ENCODE measurements around the gene LPA. TPM values are rescaled to one million over a fixed set of nuclear protein-coding genes. Genes with fewer than 3 reads are reported as not detected.
"Not testable (repeated sequence)": the region's sequence is repeated elsewhere in the genome, so short reads cannot be mapped to it uniquely, and the experiment has no call there.

The LPA gene
- total and polyA plus RNA-seq, 2 donors (not counting 1 experiment from before 2014, with no cell fraction given): not detected

GRCh38 chr6:160701918-160702680 is 38.0 kb upstream of the LPA start, which contains the start of gene PLG:
PLG (plus strand) TSS chr6:160702244; CDS start chr6:160702305, 61 bp downstream.
- H3K4me1 Mint-ChIP-seq; H4K20me1 ChIP-seq (ENCODE audit: control insufficient read depth, insufficient read depth, low read length, poor library complexity, severe bottlenecking); H2AFZ ChIP-seq (ENCODE audit: insufficient read depth, low read depth, low read length, poor library complexity, severe bottlenecking); H3K27ac Mint-ChIP-seq; H3K4me1 ChIP-seq (ENCODE audit: control insufficient read depth in 2 of 2, insufficient read depth in 2 of 2, low read length in 2 of 2); POLR2A ChIA-PET; H3K4me2 ChIP-seq (replicated peaks; ENCODE audit: low read depth, low read length, poor library complexity, severe bottlenecking); H3K9ac ChIP-seq (ENCODE audit: low read length); H3K9me3 Mint-ChIP-seq (ENCODE audit: insufficient read depth); CTCF ChIA-PET; H3K36me3 ChIP-seq (replicated peaks in 1 of 2; ENCODE audit: control extremely low read depth in 1 of 2, control insufficient read depth in 1 of 2, extremely low read depth in 1 of 2, insufficient read depth in 2 of 2, low read length in 1 of 2); H3K4me3 ChIP-seq (ENCODE audit: control extremely low read depth in 1 of 5, extremely low read depth in 1 of 5, insufficient read depth in 1 of 5, low read depth in 2 of 5, low read length in 4 of 5); H3K79me2 ChIP-seq (ENCODE audit: control insufficient read depth, insufficient read depth, low read length); H3K4me3 Mint-ChIP-seq; H3K27ac ChIP-seq (ENCODE audit: low read length in 2 of 2); intact Hi-C loops (cut with micrococcal nuclease); ATAC-seq (ENCODE audit: low read depth); DNase-seq; H3K27me3 ChIP-seq (replicated peaks in 1 of 4; ENCODE audit: control extremely low read depth in 1 of 4, control insufficient read depth in 3 of 4, insufficient read depth in 4 of 4, low read length in 3 of 4); H3K9me3 ChIP-seq (ENCODE audit: control extremely low read depth in 1 of 3, control insufficient read depth in 2 of 3, insufficient read depth in 1 of 3, low read length in 2 of 3): not testable (repeated sequence)
- no CpG with 5 or more reads among the region's 6 CpGs for WGBS (ENCODE audit: insufficient coverage)
- peaks cover 26% of the 10 kb centered on the region for H3K27me3 Mint-ChIP-seq

DNA sequence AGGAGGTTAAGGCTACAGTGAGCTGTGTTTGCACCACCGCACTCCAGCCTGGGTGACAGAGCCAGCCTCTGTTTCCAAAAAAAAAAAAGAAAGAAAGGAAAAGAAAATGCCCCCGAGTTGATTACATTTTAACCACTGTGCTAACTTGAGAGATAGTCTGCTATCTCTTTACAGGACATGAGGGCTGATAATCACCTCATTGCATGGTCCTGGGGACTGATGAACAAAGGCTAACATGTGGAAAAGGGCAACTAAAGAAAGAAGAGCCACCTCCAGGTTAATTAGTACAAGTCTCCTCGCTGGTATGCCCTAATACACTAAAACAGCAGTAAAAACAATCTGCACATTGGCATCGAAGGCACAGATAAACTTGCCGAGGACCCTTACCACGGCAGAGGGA is 33.8 kb upstream of the LPA start:
- Mint-ChIP-seq H3K27ac (no peak overlapping the region), H3K27me3 (peaks cover 9% of the 10 kb centered on the region), H3K9me3 (ENCODE audit: insufficient read depth) (peaks cover 3% of the 10 kb centered on the region), H3K4me3 (no peak overlapping the region), H3K4me1 (no peaks in the 10 kb centered on the region)
- intact Hi-C loops (cut with micrococcal nuclease): no loop called here
- H2AFZ ChIP-seq (ENCODE audit: insufficient read depth, low read depth, low read length, poor library complexity, severe bottlenecking): no peak overlapping the region
- H3K27me3 ChIP-seq (replicated peaks in 1 of 4; ENCODE audit: control extremely low read depth in 1 of 4, control insufficient read depth in 3 of 4, insufficient read depth in 4 of 4, low read length in 3 of 4): no peaks in the 10 kb centered on the region
- TF ChIP-seq EZH2 (IDR thresholded peaks at IDR 0.05; ENCODE audit: borderline replicate concordance, insufficient read depth, low read depth, low read length, poor library complexity, severe bottlenecking) (no peak), CTCF (IDR thresholded peaks at IDR 0.05) (no peak)
- no peaks in the 10 kb centered on the region for H3K9me3 ChIP-seq (ENCODE audit: control extremely low read depth in 1 of 3, control insufficient read depth in 2 of 3, insufficient read depth in 1 of 3, low read length in 2 of 3)
- WGBS (ENCODE audit: insufficient coverage): 86% methylated on average over 2 of the region's 6 CpGs
- H3K9ac ChIP-seq (ENCODE audit: low read length): no peak overlapping the region
- no peak for DNase-seq
- ChIA-PET CTCF (no interaction called here), POLR2A (no interaction called here)
- H4K20me1 ChIP-seq (ENCODE audit: control insufficient read depth, insufficient read depth, low read length, poor library complexity, severe bottlenecking): no peaks in the 10 kb centered on the region
- H3K4me2 ChIP-seq (replicated peaks; ENCODE audit: low read depth, low read length, poor library complexity, severe bottlenecking): no peak overlapping the region
- no peak overlapping the region for H3K4me3 ChIP-seq (ENCODE audit: control extremely low read depth in 1 of 5, extremely low read depth in 1 of 5, insufficient read depth in 1 of 5, low read depth in 2 of 5, low read length in 4 of 5)
- no peaks in the 10 kb centered on the region for H3K36me3 ChIP-seq (replicated peaks in 1 of 2; ENCODE audit: control extremely low read depth in 1 of 2, control insufficient read depth in 1 of 2, extremely low read depth in 1 of 2, insufficient read depth in 2 of 2, low read length in 1 of 2)
- no peaks in the 10 kb centered on the region for H3K4me1 ChIP-seq (ENCODE audit: control insufficient read depth in 2 of 2, insufficient read depth in 2 of 2, low read length in 2 of 2)
- ATAC-seq (ENCODE audit: low read depth): no peak
- H3K79me2 ChIP-seq (ENCODE audit: control insufficient read depth, insufficient read depth, low read length): no peaks in the 10 kb centered on the region
- no peak overlapping the region for H3K27ac ChIP-seq (ENCODE audit: low read length in 2 of 2)

GRCh38 chr6:160696884-160697283 is 32.8 kb upstream of the LPA start:
- H3K27ac ChIP-seq (ENCODE audit: low read length in 2 of 2); H3K79me2 ChIP-seq (ENCODE audit: control insufficient read depth, insufficient read depth, low read length); H3K27me3 ChIP-seq (replicated peaks in 1 of 4; ENCODE audit: control extremely low read depth in 1 of 4, control insufficient read depth in 3 of 4, insufficient read depth in 4 of 4, low read length in 3 of 4); ATAC-seq (ENCODE audit: low read depth); H3K4me1 Mint-ChIP-seq; H3K9me3 Mint-ChIP-seq (ENCODE audit: insufficient read depth); H3K4me1 ChIP-seq (ENCODE audit: control insufficient read depth in 2 of 2, insufficient read depth in 2 of 2, low read length in 2 of 2); H4K20me1 ChIP-seq (ENCODE audit: control insufficient read depth, insufficient read depth, low read length, poor library complexity, severe bottlenecking); DNase-seq; H3K27ac Mint-ChIP-seq; H3K4me2 ChIP-seq (replicated peaks; ENCODE audit: low read depth, low read length, poor library complexity, severe bottlenecking); H3K4me3 ChIP-seq (ENCODE audit: control extremely low read depth in 1 of 5, extremely low read depth in 1 of 5, insufficient read depth in 1 of 5, low read depth in 2 of 5, low read length in 4 of 5); H3K9ac ChIP-seq (ENCODE audit: low read length); H3K4me3 Mint-ChIP-seq; POLR2A ChIA-PET; H2AFZ ChIP-seq (ENCODE audit: insufficient read depth, low read depth, low read length, poor library complexity, severe bottlenecking); H3K36me3 ChIP-seq (replicated peaks in 1 of 2; ENCODE audit: control extremely low read depth in 1 of 2, control insufficient read depth in 1 of 2, extremely low read depth in 1 of 2, insufficient read depth in 2 of 2, low read length in 1 of 2); H3K9me3 ChIP-seq (ENCODE audit: control extremely low read depth in 1 of 3, control insufficient read depth in 2 of 3, insufficient read depth in 1 of 3, low read length in 2 of 3); CTCF ChIA-PET; H3K27me3 Mint-ChIP-seq; intact Hi-C loops (cut with micrococcal nuclease): not testable (repeated sequence)
- no CpG with 5 or more reads among the region's 3 CpGs for WGBS (ENCODE audit: insufficient coverage)
